ENCODE measurements around the gene U2AF1L4.

The U2AF1L4 gene

GRCh38 chr19:35729021-35729420, 16.2 kb downstream of the U2AF1L4 start:
- H4K20me1 ChIP-seq (ENCODE audit: control insufficient read depth, insufficient read depth, low read depth, low read length), result no peaks in the 10 kb centered on the region
- no peaks in the 10 kb centered on the region for H3K9me2 ChIP-seq (replicated peaks; ENCODE audit: control insufficient read depth, low read length)
- H3F3A ChIP-seq (ENCODE audit: control insufficient read depth, insufficient read depth), result no peaks in the 10 kb centered on the region
- no peaks in the 10 kb centered on the region for H3K9me3 ChIP-seq (ENCODE audit: control insufficient read depth, insufficient read depth, low read length)
- no peaks in the 10 kb centered on the region for H3K79me2 ChIP-seq (ENCODE audit: control insufficient read depth, low read length)
- no peak overlapping the region for H3K27ac ChIP-seq (ENCODE audit: low read depth, low read length)
- TF ChIP-seq EZH2phosphoT487 (IDR thresholded peaks at IDR 0.05; ENCODE audit: borderline replicate concordance, low read length) (no peak), CTCF (IDR thresholded peaks at IDR 0.05; ENCODE audit: low read depth, low read length, poor library complexity, severe bottlenecking) (no peak)
- H3K4me1 ChIP-seq (ENCODE audit: control insufficient read depth, low read length), result no peaks in the 10 kb centered on the region
- H3K4me2 ChIP-seq (ENCODE audit: low read length), result no peak overlapping the region
- H3K4me3 ChIP-seq (ENCODE audit: low read length), result no peak overlapping the region
- H3K27me3 ChIP-seq (ENCODE audit: control insufficient read depth, low read length), result no peaks in the 10 kb centered on the region
- H3K36me3 ChIP-seq (ENCODE audit: control insufficient read depth, low read length), result peaks cover 96% of the 10 kb centered on the region

GRCh38 chr19:35727956-35728706, 17.1 kb downstream of the U2AF1L4 start:
- Histone ChIP-seq H3K27me3 (ENCODE audit: control insufficient read depth, low read length) (no peaks in the 10 kb centered on the region), H3K79me2 (ENCODE audit: control insufficient read depth, low read length) (no peaks in the 10 kb centered on the region), H3K4me2 (ENCODE audit: low read length) (no peak overlapping the region), H3F3A (ENCODE audit: control insufficient read depth, insufficient read depth) (no peaks in the 10 kb centered on the region), H3K9me2 (replicated peaks; ENCODE audit: control insufficient read depth, low read length) (no peaks in the 10 kb centered on the region), H3K36me3 (ENCODE audit: control insufficient read depth, low read length) (peaks cover 96% of the 10 kb centered on the region), H3K27ac (ENCODE audit: low read depth, low read length) (no peak overlapping the region), H3K9me3 (ENCODE audit: control insufficient read depth, insufficient read depth, low read length) (no peaks in the 10 kb centered on the region), H3K4me1 (ENCODE audit: control insufficient read depth, low read length) (no peaks in the 10 kb centered on the region), H4K20me1 (ENCODE audit: control insufficient read depth, insufficient read depth, low read depth, low read length) (no peaks in the 10 kb centered on the region), H3K4me3 (ENCODE audit: low read length) (no peak overlapping the region)
- TF ChIP-seq EZH2phosphoT487 (IDR thresholded peaks at IDR 0.05; ENCODE audit: borderline replicate concordance, low read length), result no peak
- TF ChIP-seq CTCF (IDR thresholded peaks at IDR 0.05; ENCODE audit: low read depth, low read length, poor library complexity, severe bottlenecking), result no peak

GRCh38 chr19:35727053-35727955, 17.9 kb downstream of the U2AF1L4 start:
- Histone ChIP-seq H3K9me3 (ENCODE audit: control insufficient read depth, insufficient read depth, low read length) (no peaks in the 10 kb centered on the region), H3K4me2 (ENCODE audit: low read length) (no peak overlapping the region), H3K4me3 (ENCODE audit: low read length) (no peak overlapping the region), H3K27me3 (ENCODE audit: control insufficient read depth, low read length) (no peaks in the 10 kb centered on the region), H3K36me3 (ENCODE audit: control insufficient read depth, low read length) (peaks cover 96% of the 10 kb centered on the region), H4K20me1 (ENCODE audit: control insufficient read depth, insufficient read depth, low read depth, low read length) (no peaks in the 10 kb centered on the region), H3F3A (ENCODE audit: control insufficient read depth, insufficient read depth) (no peaks in the 10 kb centered on the region), H3K79me2 (ENCODE audit: control insufficient read depth, low read length) (0 out of 2 replicates have a peak, but pooled peaks cover 3% of the 10 kb centered on the region), H3K4me1 (ENCODE audit: control insufficient read depth, low read length) (no peaks in the 10 kb centered on the region), H3K27ac (ENCODE audit: low read depth, low read length) (no peak overlapping the region), H3K9me2 (replicated peaks; ENCODE audit: control insufficient read depth, low read length) (no peaks in the 10 kb centered on the region)
- TF ChIP-seq CTCF (IDR thresholded peaks at IDR 0.05; ENCODE audit: low read depth, low read length, poor library complexity, severe bottlenecking) (no peak), EZH2phosphoT487 (IDR thresholded peaks at IDR 0.05; ENCODE audit: borderline replicate concordance, low read length) (no peak)
